Kidney capillary endothelial cell (primary cell): ENCODE data around the gene MAPK8IP3.
A peak's percentile ranks its signal among the peaks of the same experiment; 100 is the strongest.
"Not testable (repeated sequence)": the region's sequence is repeated elsewhere in the genome, so short reads cannot be mapped to it uniquely, and the experiment has no call there.

Experiments used
- DNase-seq: peaks from one replicate; pipeline ENCODE4 v3.0.0-alpha.2; 2018; ENCODE audit warnings: low spot score

Gene MAPK8IP3

DNA sequence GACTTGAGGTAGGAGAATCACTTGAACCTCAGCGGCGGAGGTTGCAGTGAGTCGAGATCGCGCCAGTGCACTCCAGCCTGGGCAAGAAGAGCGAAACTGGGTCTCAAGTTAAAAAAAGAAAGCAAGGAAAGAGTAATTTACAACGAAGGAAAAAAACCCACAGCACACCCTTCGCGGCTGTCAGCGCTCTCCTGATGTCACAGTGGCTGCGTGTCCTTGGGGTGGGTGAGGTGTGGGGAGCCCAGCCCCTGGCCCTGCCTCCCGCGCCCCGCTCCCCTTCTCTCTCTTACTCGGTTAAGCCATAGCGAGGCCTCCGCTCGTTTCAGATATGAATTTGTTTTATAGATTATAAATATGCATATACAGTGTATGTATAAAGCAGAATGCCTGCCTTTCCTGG lies 28.7 kb upstream of the MAPK8IP3 start:
- no peak for DNase-seq

DNA sequence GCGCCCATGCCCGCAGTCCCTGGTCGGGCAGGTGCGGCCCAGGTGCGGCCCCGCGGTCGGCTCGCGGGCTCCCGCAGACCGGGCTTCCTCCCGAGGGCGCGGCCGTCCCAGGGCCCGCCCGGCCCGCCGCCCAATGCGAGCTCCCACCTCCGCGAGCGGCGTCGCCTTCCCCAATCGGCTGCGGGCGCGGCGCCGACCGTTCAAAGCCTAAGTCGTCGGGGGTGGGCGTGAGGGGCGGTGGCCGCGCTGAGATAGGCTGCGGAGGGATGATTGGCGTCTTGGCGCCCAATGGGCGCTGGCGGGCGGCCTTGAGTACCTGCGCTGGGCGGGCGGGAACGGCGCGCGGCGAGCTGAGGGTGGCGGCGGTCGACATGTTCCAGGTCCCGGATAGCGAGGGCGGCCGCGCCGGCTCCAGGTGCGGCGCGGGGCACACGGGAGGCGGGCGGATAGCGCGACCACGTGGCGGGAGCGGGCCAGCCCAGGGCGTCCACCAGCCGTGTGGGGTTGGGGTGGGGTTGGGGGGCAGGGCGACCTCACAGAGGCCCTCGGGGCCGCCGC lies 28.0 kb upstream of the MAPK8IP3 start, which contains the start of gene JPT2:
JPT2 (plus strand) TSS at position 338 of the 558 bp plus-strand sequence; CDS start at position 372, 34 bp downstream.
- peak; percentile 92 for DNase-seq

DNA sequence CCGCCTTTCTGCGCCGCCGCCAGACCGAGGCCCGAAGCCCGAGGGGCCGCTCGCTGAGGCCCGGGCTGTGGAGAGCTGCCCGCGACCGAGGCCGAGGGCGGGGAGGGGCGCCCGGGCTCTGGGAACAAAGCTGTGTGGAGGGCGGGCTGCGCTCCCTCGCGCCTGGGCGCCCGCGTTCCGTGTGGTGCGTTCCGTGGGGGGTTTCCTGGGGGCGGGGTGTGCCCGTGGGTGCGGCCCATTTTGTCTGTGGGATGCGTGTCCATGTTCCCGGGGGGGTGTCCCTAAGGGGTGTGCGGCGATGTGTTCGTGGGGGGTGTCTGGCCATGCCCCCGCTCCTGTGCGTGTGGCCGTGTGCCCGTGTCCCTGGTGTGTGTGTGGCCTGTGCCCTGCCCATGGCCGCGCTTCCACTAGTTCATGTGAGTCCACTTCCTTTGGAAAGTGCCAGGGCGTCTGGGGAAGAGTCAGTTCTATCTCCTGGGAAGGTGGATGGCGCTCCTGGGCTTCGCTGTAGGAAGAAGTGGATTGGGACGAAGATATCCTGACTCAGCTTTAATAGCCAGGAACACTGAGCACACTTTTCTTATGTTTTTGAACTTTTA lies 27.4 kb upstream of the MAPK8IP3 start:
- DNase-seq, result peak; percentile 15

DNA sequence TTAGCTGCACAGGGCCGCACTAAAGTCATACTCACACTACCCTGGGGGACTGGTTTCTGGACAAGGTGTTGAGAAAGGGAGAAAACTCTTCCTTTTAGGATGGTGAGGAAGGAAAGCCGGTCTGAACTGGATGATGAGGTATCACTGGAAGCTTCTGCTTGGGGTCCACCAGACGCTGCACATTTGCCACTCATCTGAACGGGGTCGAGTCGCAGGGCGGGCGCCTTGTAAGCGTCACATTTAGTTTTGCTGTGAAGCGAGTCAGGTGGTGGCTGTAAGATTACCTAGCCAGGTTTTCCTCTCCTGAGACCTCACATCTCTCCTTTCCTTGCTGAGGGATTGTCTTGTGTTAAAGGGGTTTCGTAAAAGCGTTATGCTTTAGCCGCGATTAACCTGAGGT lies 25.6 kb upstream of the MAPK8IP3 start:
- DNase-seq, result no peak

DNA sequence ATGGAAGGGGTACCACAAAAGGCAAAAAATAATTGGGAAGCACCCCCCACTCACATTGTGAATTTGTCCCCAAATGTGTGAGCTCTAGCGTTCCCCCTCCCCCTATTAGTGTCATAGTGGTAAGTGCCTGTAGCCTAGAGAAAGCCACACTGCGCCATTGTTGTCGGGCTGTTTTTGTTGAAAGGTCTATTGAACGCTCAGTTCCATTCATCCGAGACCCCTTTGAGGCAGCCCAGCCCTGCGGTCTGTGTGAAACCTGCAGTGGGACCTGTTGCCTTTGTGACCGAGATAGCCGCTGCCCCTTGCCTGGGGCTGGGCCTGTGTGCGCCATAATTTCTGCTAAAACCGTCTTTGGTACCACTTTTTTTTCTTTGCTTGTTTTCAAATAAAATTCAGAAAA lies 25.0 kb upstream of the MAPK8IP3 start:
- no peak for DNase-seq

DNA sequence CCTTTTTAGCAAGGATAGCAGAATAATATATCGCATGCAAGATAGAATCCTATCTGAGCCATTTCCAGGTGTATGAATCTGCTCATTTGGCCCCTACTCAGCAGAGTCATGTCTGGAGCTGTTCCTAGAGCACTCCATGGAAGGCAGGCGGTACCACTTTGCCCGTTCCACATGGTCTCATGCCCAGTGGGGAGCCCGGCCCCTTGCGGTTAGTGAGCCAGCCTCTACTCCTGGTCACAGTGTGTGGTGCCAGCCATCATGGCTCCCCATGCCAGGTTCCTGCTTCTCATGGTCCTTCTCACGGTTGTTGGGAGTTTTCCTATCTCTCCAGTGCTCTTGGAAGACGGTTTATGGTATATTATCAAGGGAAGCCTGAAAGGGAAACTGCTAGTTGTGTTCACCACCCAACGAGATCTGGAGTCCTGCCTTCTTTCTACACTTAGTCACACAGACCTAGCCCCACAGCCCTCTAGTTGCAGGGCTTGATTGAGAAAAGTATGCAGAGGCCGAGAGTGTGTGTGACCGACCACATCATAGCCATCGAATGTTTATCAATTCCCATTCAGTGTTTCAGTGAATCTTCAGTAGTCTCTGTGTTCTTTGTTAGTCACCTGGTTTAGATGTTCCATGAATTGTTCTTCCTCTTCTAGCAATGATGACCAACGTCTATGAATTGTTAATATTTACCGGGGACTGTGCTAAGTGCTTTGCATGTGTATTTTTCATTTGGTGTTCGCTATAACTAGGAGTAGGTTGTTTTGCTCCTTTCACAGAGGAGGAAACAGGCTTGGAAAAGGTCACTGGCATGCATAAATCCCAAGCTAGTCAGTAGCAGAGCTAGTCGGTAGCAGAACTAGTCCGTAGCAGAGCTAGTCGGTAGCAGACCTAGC lies 18.3 kb upstream of the MAPK8IP3 start:
- no peak for DNase-seq

DNA sequence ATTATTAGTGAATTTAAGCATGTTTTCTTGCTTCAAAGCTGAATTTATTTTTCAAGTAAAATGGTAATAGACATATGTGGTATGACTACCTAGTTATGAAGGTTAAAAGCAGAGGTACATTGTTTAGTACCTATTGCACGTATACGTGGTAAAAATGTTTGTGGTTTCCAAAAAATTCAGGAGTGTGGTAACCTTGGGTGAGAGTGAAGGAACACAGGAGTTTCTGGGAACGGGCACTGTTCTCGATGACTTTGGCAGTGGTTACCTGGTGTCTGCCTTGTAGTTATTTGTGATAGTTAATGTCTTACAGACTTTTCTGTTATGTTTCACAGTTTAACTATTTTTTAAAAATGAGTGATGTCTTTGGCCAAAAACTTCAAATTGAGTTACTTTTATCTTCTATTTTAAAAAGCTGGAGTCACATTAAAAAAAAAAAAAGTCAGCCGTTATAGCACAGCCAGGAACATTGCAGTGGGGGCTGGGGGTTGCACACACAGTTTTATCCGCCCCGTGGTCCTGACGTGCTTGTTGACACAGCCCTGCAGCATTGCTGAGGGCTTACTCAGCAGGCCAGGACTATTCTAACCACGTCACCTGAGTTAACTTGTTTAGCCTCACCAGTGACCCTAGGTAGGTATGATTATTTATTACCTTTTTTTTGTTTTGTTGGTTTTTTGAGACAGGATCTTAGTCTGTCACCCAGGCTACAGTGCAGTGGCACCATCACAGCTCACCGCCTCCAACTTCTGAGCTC lies 17.0 kb upstream of the MAPK8IP3 start:
- no peak for DNase-seq

GRCh38 chr16:1689853-1690252 lies 16.1 kb upstream of the MAPK8IP3 start:
- no peak for DNase-seq

GRCh38 chr16:1690810-1691209 lies 15.2 kb upstream of the MAPK8IP3 start:
- no peak for DNase-seq

GRCh38 chr16:1691276-1691675 lies 14.7 kb upstream of the MAPK8IP3 start:
- no peak for DNase-seq

DNA sequence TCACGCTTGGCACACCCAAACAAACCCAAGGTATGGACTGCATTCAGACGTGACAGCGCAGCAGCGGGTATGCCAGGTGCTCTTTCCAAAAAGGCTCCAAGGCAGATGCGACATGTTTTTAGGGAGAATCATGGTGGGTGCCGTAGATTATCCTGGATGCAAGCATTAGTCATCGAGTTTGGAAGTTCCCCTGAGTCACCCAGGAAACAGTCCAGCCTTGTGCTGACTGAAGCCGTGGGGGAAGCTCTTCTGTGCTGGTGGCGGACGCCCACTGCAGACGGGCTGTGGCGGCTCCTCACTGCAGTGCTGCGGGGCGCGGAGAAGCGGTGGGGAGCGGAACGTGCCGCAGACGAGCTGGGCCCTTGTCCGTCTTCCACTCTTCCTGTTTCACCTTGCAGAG lies 14.0 kb upstream of the MAPK8IP3 start:
- DNase-seq, result no peak

DNA sequence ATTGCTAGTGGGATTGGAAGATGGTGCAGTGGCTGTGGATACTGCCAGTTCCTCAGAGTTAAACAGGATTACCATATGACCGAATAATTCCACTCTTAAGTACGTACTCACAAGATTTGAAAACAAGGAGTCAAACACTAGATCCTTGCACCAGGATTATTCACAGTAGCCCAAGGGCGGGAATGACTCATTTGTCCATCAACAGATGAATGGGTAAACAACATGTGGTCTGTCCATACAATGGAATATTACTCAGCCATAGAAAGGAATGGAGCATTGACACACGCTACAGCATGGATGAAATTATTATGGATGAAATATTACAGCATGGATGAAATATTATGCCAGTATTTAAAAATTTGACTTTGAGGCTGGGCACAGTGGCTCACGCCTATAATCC lies 9.1 kb upstream of the MAPK8IP3 start:
- DNase-seq, result no peak

DNA sequence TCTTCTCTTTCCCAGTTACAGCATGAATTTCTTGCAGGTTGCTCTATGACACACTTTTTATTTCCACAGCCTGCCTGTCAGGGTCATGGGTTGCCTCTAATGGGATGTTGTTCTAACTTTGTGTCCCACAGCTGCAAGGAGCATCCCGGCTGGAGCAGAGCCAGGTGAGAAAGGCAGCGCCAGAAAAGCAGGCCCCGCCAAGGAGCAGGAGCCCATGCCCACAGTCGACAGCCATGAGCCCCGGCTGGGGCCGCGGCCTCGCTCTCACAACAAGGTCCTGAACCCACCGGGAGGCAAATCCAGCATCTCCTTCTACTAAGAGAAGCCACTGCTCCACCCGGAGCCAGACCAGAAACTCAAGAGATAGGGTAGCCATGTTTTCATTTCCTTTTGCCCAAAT lies 7.3 kb upstream of the MAPK8IP3 start:
- DNase-seq, result no peak

- no peak for DNase-seq
These were observed 5.7 kb upstream of the MAPK8IP3 start for GRCh38 chr16:1700246-1700645.

GRCh38 chr16:1701216-1701878 lies 4.6 kb upstream of the MAPK8IP3 start:
- no peak for DNase-seq

GRCh38 chr16:1705324-1705687 lies 689 bp upstream of the MAPK8IP3 start:
- not testable (repeated sequence) for DNase-seq

DNA sequence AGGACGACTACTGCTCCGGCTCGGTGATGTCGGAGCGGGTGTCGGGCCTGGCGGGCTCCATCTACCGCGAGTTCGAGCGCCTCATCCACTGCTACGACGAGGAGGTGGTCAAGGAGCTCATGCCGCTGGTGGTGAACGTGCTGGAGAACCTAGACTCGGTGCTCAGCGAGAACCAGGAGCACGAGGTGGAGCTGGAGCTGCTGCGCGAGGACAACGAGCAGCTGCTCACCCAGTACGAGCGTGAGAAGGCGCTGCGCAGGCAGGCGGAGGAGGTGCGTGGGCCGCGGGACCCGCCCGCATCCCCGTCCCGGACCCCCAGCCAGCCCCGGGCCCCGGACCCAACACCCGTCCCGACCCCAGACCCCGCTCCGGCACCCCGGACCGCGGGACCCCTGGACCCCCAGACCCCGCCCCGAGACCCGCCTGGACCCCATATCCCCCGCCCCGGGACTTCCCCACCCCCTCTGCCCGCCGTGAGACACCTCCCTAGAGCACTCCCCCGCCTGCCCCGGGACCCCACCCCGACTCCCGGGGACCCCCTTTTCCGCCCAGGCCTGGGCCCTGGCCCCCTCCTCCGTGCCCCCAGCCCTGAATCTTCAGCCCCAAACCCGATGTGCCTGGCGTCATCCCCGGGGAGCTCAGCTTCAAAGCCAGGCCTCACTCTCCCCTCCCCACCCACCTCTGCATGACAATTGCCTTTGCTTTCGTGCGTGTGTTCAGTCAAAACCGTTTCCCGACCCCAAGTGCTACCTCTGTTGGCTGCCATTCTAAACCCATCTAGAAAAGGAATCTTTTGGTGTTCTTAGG lies 594 bp downstream of the MAPK8IP3 start:
- no peak for DNase-seq

DNA sequence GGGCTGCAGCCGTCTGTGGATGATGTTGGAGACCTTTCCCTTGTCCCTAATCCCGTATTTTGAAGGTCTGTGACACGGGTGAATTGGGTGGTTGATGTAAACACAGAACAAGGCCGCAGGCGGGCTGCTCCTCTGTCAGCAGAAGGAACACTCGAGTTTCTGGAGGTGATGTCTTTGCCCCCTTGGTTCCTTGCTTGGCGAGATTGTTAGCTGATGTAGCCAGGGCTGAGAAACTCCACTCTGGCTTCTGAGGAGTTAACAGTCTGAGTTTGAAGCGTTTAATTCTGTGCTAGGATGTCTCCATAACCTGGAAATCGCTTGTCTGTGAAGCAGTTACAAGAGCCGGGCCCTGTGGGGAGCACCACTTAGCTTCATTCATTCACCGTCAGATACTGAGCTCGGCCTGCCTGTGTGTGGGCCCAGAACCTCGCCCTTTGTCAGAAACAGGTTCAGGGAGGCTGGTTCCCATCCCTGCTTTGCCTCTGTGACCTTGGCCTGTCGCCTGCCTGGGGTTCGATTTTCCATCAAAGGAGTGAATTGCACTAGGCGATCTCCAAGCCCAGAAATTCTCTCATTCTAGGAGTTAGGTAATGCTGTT lies 1.3 kb downstream of the MAPK8IP3 start:
- no peak for DNase-seq

DNA sequence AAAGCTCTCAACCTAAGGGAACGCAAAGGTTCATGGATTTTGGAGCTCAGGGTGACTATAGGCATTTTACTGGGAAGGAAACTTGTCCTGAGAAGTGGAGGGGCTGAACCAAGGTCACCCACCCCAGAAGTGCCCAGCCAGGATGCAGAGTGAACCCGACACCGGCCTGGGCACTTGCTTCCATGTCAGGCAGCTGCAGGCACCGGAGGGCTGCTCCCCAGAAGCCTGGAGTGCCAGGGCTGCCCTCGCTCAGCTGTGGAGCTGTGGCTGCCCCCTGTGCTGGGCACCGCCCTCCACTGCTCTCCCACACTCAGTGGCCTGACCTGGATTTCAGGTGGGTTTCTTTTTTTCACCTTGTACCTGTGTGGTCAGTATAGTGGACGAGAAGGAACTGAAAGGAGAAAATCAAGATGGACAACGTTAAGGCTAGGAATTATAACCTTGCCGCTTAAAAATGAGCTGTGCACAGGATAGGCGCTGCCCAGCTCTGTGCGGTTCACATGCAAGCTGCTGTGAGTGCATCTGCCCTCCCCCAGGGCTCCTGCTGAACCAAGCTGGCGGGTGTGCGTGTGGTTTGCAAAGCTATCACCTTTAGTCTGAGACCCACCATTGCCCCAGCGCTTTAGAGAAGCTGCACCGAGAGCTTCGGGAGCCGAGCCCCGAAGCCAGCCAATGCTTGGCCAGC lies 2.2 kb downstream of the MAPK8IP3 start:
- no peak for DNase-seq

GRCh38 chr16:1708768-1709180 lies 2.8 kb downstream of the MAPK8IP3 start:
- no peak for DNase-seq
